Right kidney (tissue), 9 donors: Measurements from ENCODE around the gene SNX18.
"Not testable (repeated sequence)": the region's sequence is repeated elsewhere in the genome, so short reads cannot be mapped to it uniquely, and the experiment has no call there.

Experiments
- DNase-seq: peaks from one replicate; pipeline ENCODE4 v3.0.0-alpha.2; 2016
- long read RNA-seq, 8 donors: transcript quantifications; one replicate each; lab custom pipeline, GENCODE V29; 2026

The SNX18 gene
- long read RNA-seq, donor 1, full-length matches to known transcripts, result 19 of 19 reads
- long read RNA-seq, donor 1, partial matches to known transcripts, result 0 of 19 reads
- long read RNA-seq, donor 1, other reads (novel, unspliced or antisense), result 0 of 19 reads
- long read RNA-seq, donor 2, full-length matches to known transcripts, result 18 of 18 reads
- long read RNA-seq, donor 2, partial matches to known transcripts, result 0 of 18 reads
- long read RNA-seq, donor 2, other reads (novel, unspliced or antisense), result 0 of 18 reads
- long read RNA-seq, donor 3, full-length matches to known transcripts, result 14 of 14 reads
- long read RNA-seq, donor 3, partial matches to known transcripts, result 0 of 14 reads
- long read RNA-seq, donor 3, other reads (novel, unspliced or antisense), result 0 of 14 reads
- long read RNA-seq, donor 4, full-length matches to known transcripts, result 30 of 30 reads
- long read RNA-seq, donor 4, partial matches to known transcripts, result 0 of 30 reads
- long read RNA-seq, donor 4, other reads (novel, unspliced or antisense), result 0 of 30 reads
- long read RNA-seq, donor 5, full-length matches to known transcripts, result 25 of 25 reads
- long read RNA-seq, donor 5, partial matches to known transcripts, result 0 of 25 reads
- long read RNA-seq, donor 5, other reads (novel, unspliced or antisense), result 0 of 25 reads
- long read RNA-seq, donor 6, full-length matches to known transcripts, result 15 of 15 reads
- long read RNA-seq, donor 6, partial matches to known transcripts, result 0 of 15 reads
- long read RNA-seq, donor 6, other reads (novel, unspliced or antisense), result 0 of 15 reads
- long read RNA-seq, donor 7, full-length matches to known transcripts, result 48 of 48 reads
- long read RNA-seq, donor 7, partial matches to known transcripts, result 0 of 48 reads
- long read RNA-seq, donor 7, other reads (novel, unspliced or antisense), result 0 of 48 reads
- long read RNA-seq, donor 8, full-length matches to known transcripts, result 24 of 24 reads
- long read RNA-seq, donor 8, partial matches to known transcripts, result 0 of 24 reads
- long read RNA-seq, donor 8, other reads (novel, unspliced or antisense), result 0 of 24 reads

- peak; percentile 95 for DNase-seq
Measured at GRCh38 chr5:54517512-54518145, at the start of gene SNX18. TSS of gene SNX18 (plus strand) at chr5:54517759. CDS start at chr5:54517953, 194 bp downstream.

- no peak for DNase-seq
Measured at GRCh38 chr5:54469622-54470021, 47.9 kb upstream of the SNX18 start.

GRCh38 chr5:54470128-54470527, 47.4 kb upstream of the SNX18 start:
- DNase-seq, result no peak

- no peak for DNase-seq
Measured at GRCh38 chr5:54470677-54471076, 46.9 kb upstream of the SNX18 start.

- no peak for DNase-seq
Measured at GRCh38 chr5:54471398-54471797, 46.2 kb upstream of the SNX18 start.

GRCh38 chr5:54476682-54477081, 40.9 kb upstream of the SNX18 start:
- DNase-seq, result no peak

- no peak for DNase-seq
Measured at GRCh38 chr5:54477941-54478478, 39.5 kb upstream of the SNX18 start.

GRCh38 chr5:54480296-54480695, 37.3 kb upstream of the SNX18 start:
- DNase-seq, result no peak

GRCh38 chr5:54484219-54484894, 33.2 kb upstream of the SNX18 start:
- no peak for DNase-seq

GRCh38 chr5:54485659-54486058, 31.9 kb upstream of the SNX18 start:
- DNase-seq, result not testable (repeated sequence)

GRCh38 chr5:54489648-54489979, 27.9 kb upstream of the SNX18 start:
- not testable (repeated sequence) for DNase-seq

- no peak for DNase-seq
Measured at GRCh38 chr5:54491326-54491725, 26.2 kb upstream of the SNX18 start.

- no peak for DNase-seq
Measured at GRCh38 chr5:54492178-54492577, 25.4 kb upstream of the SNX18 start.

- no peak for DNase-seq
Measured at GRCh38 chr5:54495027-54495426, 22.5 kb upstream of the SNX18 start.

- no peak for DNase-seq
Measured at GRCh38 chr5:54514291-54514690, 3.3 kb upstream of the SNX18 start.

GRCh38 chr5:54514841-54515432, 2.6 kb upstream of the SNX18 start:
- no peak for DNase-seq

GRCh38 chr5:54515634-54516033, 1.9 kb upstream of the SNX18 start:
- DNase-seq, result no peak

GRCh38 chr5:54516051-54516655, 1.4 kb upstream of the SNX18 start:
- no peak for DNase-seq

- no peak for DNase-seq
Measured at GRCh38 chr5:54517174-54517511, 416 bp upstream of the SNX18 start.

- no peak for DNase-seq
Measured at GRCh38 chr5:54518146-54518817, 723 bp downstream of the SNX18 start.
